HG03575 (cell line): Measurements from ENCODE around the gene CRTC1.
"Not testable (repeated sequence)": the region's sequence is repeated elsewhere in the genome, so short reads cannot be mapped to it uniquely, and the experiment has no call there.

Experiments
- ATAC-seq: cut with Tn5 transposase; IDR thresholded peaks from one replicate; pipeline ENCODE4 v1.9.1; 2021; ENCODE audit not compliant: unreplicated experiment, insufficient number of reproducible peaks, low FRiP score; ENCODE audit errors: extremely low read depth

The CRTC1 gene

DNA sequence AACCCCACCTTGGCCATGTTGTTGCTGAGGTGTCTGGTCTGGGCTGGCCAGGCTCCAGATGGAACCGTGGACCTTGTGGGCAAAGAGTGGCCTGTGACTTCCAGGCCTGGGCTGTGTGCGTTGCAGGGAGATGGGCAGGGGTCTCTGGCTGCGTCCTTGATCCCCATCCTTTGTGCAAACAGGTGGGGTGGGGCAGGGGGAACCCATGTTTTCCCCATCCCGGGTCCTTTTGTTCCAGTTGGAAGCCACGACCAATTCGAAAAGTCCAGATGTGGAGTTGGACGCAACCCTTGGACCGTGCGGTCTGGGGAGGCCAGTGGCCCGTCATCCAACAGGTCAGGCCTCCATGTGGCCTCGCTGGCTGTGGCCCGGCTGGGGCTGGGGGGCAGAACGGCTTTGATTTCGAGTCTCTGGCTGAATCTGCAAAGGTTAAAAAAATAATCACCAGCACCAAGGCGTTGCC, 120.7 kb downstream of the CRTC1 start:
- no peak for ATAC-seq

- no peak for ATAC-seq
These were observed 121.2 kb downstream of the CRTC1 start for GRCh38 chr19:18804643-18805042.

DNA sequence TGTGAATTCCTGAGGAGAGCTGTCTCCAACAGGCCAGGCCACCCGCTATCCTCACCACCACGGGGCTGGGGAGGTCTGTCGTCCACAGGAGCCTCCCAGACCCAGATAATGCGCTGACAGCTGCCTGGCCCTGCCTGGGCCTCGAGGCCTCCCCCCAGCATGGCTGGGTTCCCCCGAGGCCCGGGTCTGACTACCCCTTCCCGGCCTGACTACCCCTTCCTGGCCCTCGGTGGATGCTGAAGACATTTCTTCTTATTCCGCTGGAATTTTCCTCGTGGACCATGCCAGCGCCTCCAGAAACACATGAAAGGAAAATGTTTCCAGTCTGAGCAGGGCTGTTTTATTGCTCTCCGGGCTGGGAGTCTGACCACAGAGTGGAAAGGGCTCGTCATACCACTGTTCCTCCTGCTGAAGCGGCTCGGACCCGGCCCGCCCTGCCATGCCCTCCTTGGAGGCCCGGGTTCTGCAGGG, 124.4 kb downstream of the CRTC1 start:
- no peak for ATAC-seq

DNA sequence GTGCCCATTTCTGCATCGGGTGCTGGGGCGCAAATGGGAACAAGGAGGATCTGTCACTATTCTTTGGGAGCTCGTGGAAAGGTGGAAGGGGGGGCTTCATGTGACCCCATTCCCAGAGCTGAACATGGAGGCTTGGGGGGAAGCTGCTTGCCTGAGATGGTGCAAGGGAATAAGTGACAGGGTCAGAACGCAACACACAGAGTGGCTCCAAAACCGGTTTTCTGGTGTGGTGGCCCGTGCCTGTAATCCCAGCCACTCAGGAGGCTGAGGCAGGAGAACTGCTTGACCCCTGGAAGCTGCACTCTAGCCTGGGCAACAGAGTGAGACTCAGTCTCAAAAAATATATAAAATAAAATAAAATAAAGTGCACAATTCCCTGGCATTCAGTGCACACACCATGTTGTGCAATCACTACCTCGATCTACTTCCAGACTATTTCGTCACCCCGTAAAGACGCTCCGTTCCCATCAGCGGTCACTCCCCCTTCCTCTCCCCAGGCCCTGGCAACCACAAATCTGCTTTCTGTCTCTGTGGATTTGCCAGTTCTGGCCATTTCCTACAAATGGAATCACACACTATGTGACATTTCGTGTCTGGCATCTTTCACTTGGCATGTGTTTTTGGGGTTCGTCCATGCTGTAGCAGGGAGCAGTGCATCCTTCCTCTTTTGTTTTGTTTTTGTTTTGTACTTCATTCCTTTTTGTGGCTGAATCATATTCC, 125.8 kb downstream of the CRTC1 start:
- ATAC-seq = no peak

DNA sequence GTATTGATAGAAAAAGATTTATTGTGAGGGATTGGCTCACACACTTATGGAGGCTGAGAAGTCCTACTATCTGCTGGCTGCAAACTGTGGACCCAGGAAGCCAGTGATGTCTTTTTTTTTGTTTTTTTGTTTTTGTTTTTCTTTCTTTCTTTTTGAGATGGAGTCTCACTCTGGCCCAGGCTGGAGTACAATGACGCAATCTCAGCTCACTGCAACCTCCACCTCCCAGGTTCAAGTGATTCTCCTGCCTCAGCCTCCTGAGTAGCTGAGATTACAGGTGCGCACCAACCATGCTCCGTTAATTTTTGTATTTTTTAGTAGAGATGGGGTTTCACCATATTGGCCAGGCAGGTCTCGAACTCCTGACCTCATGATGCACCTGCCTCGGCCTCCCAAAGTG, 128.2 kb downstream of the CRTC1 start:
- ATAC-seq = not testable (repeated sequence)

DNA sequence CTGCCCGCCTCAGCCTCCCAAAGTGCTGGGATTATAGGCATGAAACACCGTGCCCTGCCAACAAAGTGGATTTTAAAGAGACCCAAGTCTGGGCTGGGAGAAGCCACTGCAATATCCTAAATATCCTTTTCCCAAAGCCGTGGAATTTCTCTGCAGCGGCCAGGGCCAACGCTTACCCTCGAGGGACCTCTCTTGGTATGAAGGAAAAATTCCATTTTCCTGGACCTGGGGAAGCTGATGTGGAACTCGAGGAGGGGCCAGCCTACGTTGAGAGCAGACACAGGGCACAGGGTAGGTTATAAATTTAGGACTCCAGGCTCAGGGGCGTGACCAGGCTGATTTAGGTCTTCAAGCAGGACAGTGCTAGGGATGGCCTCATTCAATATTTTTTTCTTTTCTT, 130.6 kb downstream of the CRTC1 start:
- ATAC-seq = no peak

- ATAC-seq = no peak
These were observed 132.2 kb downstream of the CRTC1 start for GRCh38 chr19:18815673-18816072.

DNA sequence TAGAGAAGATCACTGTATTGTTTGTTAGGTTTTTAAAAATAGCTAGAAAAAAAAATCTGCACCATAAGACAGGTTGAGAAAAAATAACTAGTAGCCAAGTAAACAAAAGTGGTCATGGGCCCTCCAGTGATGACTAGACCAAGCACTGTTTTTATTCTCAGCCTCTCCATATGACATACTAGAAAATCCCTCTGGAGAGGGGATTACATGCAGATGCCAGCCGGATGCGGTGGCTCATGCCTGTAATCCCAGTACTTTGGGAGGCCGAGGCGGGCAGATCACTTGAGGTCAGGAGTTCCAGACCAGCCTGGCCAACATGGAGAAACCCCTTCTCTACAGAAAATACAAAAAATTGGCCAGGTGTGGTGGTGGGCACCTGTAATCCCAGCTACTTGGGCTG, 133.2 kb downstream of the CRTC1 start:
- ATAC-seq = not testable (repeated sequence)

DNA sequence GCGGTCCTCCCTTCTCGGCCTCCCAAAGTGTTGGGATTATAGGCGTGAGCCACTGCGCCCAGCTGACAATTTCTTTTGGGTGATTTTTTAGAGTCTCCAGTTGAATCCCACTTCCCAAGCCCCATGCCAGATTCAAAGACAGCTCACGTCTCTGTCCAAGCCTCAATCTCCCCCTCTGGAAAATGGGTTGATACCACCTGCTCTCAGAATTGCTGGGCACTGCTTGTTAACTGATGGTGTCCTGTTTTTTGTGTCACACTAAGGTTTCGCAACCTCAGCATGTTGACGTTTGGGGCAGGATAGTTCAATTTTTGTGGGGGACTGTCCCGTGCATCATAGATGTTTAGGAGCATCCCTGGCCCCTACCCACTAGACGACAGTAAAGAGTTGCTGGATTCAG, 134.1 kb downstream of the CRTC1 start:
- ATAC-seq = no peak

GRCh38 chr19:18828786-18829185, 145.3 kb downstream of the CRTC1 start:
- ATAC-seq = no peak

- ATAC-seq = no peak
These were observed 147.0 kb downstream of the CRTC1 start for GRCh38 chr19:18830488-18830887.

DNA sequence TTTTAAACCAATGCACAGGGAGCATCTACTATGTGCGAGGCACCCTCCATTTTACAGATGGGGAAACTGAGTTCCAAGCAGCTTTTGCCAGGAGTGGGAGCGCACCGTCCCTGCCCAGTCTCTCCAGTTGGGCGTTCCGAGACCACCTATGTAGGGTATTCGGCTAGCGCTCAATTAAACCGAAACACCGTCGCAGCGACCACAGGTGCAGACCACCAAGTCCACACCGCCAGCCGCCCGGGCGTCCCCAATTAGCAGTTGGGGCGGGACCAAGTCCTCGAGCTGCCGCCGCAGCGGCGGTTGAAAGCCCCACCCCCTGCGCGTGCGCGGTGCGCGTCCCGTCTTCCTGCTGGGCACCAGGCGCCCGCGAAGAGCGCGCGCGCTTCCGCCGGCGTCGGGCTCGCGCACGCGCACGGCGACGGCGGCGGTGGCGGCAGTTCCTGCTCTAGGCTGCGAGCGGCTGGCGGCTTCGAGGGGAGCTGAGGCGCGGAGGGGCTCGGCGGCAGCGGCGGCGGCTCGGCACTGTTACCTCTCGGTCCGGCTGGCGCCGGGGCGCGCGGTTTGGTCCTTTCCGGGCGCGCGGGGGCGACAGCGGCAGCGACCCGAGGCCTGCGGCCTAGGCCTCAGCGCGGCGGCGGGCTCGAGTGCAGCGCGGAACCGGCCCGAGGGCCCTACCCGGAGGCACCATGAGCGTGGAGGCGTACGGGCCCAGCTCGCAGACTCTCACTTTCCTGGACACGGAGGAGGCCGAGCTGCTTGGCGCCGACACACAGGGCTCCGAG, 148.2 kb downstream of the CRTC1 start, which contains the start of gene UPF1:
TSS of gene UPF1 (plus strand) at position 436 of the 782 bp plus-strand sequence. CDS start at position 687, 251 bp downstream.
- ATAC-seq = no peak
